H1 (cell line): Measurements from ENCODE around the gene PLOD1. TPM values are rescaled to one million over a fixed set of nuclear protein-coding genes. Genes with fewer than 3 reads are reported as not detected.

Experiments
- CHD1 ChIP-seq: IDR thresholded peaks from 2 replicates; pipeline ENCODE4 v1.6.1; 2012; ENCODE audit warnings: low read depth, low read length, improper control_type of control experiment
- EGR1 ChIP-seq: IDR thresholded peaks from 2 replicates; pipeline ENCODE4 v1.6.1; 2011; ENCODE audit warnings: low read depth, low read length, borderline replicate concordance
- EP300 ChIP-seq, 2 experiments: IDR thresholded peaks; 1 replicate in 1 of 2; 2 replicates in 1 of 2; pipeline ENCODE4 v1.6.1; 2011 to 2012; ENCODE audit warnings: low read depth in 2 of 2, low read length in 2 of 2, mild to moderate bottlenecking in 2 of 2, borderline replicate concordance in 1 of 2, inconsistent platforms in 1 of 2, moderate library complexity in 1 of 2
- NANOG ChIP-seq: IDR thresholded peaks from 2 replicates; pipeline ENCODE4 v1.6.1; 2011; ENCODE audit warnings: low read length, low read depth, mild to moderate bottlenecking, inconsistent platforms; ENCODE audit not compliant: insufficient read depth, poor library complexity, severe bottlenecking
- NRF1 ChIP-seq: IDR thresholded peaks from 2 replicates; pipeline ENCODE4 v1.6.1; 2011; ENCODE audit warnings: mild to moderate bottlenecking, low read depth, low read length, improper control_type of control experiment
- RAD21 ChIP-seq, 2 experiments: IDR thresholded peaks in 1 of 2; conservative IDR thresholded peaks in 1 of 2; 2 replicates each; pipeline ENCODE4 v1.6.1; 2011; ENCODE audit warnings: low read depth in 2 of 2, low read length in 2 of 2, improper control_type of control experiment in 1 of 2, inconsistent platforms in 1 of 2, mild to moderate bottlenecking in 1 of 2, moderate library complexity in 1 of 2
- RXRA ChIP-seq: IDR thresholded peaks from 2 replicates; pipeline ENCODE4 v1.6.1; 2011; ENCODE audit warnings: low read depth, mild to moderate bottlenecking, low read length, moderate library complexity; ENCODE audit not compliant: insufficient read depth
- SP4 ChIP-seq: IDR thresholded peaks from 2 replicates; pipeline ENCODE4 v1.6.1; 2012; ENCODE audit warnings: low read length, inconsistent platforms
- TAF7 ChIP-seq: optimal IDR thresholded peaks from 2 replicates; pipeline ENCODE3; 2011; ENCODE audit warnings: low read depth, mild to moderate bottlenecking, inconsistent platforms, low read length, moderate library complexity, borderline replicate concordance
- ZNF274 ChIP-seq: IDR thresholded peaks from 2 replicates; pipeline ENCODE4 v1.7.0; 2012; ENCODE audit warnings: low read length, borderline replicate concordance; ENCODE audit errors: extremely low read depth
- polyA plus RNA-seq, 7 experiments: library from polyadenylated mRNA; depleted of rRNA in 3 of 7; stranded (reverse) in 5 of 7; unstranded in 2 of 7; fragments of >200 nt in 5 of 7; fragments of 200-250 nt in 2 of 7; gene quantifications; 1 replicate in 5 of 7; 2 replicates in 1 of 7; 4 replicates in 1 of 7; pipeline versions ENCODE4 v1.2.1 to v1.2.3, GENCODE V29; 2011 to 2013; ENCODE audit warnings: missing spikeins in 2 of 7, mixed read lengths in 2 of 7
- total RNA-seq: library from RNA; stranded (reverse); fragmentation: NEBNext Ultra II Directional; extraction: Animal tissue kit (Norgen Biotek cat#: 25700); gene quantifications from 2 replicates; pipeline ENCODE4 v1.2.1, GENCODE V29; 2021
- TF ChIP-seq, protein P1 (sequence below): fragments of 300-600 bp; sonication (generic); IDR thresholded peaks from 2 replicates; pipeline ENCODE4 v1.7.1; 2012; ENCODE audit warnings: low read length, moderate library complexity, mild to moderate bottlenecking, inconsistent platforms; ENCODE audit not compliant: insufficient replicate concordance

Gene PLOD1
- total and polyA plus RNA-seq, 2 of the 8 experiments (the other 6 are each of a cell fraction or from before 2014, with no cell fraction given), result 44.9 to 51.8 TPM

DNA sequence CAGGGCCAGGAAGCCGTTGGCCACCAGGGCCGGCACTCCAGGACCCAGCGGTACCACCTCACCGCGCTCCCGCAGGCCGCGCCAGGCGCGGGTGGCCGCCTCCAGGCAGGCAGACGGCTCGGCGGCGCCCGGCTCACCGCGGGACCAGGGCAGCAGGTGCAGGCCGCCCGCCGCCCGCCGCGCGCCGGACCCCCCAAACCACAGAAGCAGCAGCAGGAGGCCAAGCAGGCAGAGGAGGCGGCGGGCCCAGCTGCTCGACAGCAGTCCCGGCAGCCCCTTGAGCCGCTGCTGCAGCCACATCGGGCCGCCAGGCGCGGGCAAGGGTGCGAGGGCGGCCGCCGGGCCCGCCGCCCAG lies 8.6 kb upstream of the PLOD1 start (continued):
- TF ChIP-seq, protein P1, sequence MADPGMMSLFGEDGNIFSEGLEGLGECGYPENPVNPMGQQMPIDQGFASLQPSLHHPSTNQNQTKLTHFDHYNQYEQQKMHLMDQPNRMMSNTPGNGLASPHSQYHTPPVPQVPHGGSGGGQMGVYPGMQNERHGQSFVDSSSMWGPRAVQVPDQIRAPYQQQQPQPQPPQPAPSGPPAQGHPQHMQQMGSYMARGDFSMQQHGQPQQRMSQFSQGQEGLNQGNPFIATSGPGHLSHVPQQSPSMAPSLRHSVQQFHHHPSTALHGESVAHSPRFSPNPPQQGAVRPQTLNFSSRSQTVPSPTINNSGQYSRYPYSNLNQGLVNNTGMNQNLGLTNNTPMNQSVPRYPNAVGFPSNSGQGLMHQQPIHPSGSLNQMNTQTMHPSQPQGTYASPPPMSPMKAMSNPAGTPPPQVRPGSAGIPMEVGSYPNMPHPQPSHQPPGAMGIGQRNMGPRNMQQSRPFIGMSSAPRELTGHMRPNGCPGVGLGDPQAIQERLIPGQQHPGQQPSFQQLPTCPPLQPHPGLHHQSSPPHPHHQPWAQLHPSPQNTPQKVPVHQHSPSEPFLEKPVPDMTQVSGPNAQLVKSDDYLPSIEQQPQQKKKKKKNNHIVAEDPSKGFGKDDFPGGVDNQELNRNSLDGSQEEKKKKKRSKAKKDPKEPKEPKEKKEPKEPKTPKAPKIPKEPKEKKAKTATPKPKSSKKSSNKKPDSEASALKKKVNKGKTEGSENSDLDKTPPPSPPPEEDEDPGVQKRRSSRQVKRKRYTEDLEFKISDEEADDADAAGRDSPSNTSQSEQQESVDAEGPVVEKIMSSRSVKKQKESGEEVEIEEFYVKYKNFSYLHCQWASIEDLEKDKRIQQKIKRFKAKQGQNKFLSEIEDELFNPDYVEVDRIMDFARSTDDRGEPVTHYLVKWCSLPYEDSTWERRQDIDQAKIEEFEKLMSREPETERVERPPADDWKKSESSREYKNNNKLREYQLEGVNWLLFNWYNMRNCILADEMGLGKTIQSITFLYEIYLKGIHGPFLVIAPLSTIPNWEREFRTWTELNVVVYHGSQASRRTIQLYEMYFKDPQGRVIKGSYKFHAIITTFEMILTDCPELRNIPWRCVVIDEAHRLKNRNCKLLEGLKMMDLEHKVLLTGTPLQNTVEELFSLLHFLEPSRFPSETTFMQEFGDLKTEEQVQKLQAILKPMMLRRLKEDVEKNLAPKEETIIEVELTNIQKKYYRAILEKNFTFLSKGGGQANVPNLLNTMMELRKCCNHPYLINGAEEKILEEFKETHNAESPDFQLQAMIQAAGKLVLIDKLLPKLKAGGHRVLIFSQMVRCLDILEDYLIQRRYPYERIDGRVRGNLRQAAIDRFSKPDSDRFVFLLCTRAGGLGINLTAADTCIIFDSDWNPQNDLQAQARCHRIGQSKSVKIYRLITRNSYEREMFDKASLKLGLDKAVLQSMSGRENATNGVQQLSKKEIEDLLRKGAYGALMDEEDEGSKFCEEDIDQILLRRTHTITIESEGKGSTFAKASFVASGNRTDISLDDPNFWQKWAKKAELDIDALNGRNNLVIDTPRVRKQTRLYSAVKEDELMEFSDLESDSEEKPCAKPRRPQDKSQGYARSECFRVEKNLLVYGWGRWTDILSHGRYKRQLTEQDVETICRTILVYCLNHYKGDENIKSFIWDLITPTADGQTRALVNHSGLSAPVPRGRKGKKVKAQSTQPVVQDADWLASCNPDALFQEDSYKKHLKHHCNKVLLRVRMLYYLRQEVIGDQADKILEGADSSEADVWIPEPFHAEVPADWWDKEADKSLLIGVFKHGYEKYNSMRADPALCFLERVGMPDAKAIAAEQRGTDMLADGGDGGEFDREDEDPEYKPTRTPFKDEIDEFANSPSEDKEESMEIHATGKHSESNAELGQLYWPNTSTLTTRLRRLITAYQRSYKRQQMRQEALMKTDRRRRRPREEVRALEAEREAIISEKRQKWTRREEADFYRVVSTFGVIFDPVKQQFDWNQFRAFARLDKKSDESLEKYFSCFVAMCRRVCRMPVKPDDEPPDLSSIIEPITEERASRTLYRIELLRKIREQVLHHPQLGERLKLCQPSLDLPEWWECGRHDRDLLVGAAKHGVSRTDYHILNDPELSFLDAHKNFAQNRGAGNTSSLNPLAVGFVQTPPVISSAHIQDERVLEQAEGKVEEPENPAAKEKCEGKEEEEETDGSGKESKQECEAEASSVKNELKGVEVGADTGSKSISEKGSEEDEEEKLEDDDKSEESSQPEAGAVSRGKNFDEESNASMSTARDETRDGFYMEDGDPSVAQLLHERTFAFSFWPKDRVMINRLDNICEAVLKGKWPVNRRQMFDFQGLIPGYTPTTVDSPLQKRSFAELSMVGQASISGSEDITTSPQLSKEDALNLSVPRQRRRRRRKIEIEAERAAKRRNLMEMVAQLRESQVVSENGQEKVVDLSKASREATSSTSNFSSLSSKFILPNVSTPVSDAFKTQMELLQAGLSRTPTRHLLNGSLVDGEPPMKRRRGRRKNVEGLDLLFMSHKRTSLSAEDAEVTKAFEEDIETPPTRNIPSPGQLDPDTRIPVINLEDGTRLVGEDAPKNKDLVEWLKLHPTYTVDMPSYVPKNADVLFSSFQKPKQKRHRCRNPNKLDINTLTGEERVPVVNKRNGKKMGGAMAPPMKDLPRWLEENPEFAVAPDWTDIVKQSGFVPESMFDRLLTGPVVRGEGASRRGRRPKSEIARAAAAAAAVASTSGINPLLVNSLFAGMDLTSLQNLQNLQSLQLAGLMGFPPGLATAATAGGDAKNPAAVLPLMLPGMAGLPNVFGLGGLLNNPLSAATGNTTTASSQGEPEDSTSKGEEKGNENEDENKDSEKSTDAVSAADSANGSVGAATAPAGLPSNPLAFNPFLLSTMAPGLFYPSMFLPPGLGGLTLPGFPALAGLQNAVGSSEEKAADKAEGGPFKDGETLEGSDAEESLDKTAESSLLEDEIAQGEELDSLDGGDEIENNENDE, result no peak
- TF ChIP-seq EGR1 (no peak), ZNF274 (no peak), RAD21 (IDR thresholded peaks at IDR 0.05 in 1 of 2, conservative IDR thresholded peaks at IDR 0.05 in 1 of 2; ENCODE audit: low read depth in 2 of 2, low read length in 2 of 2) (no peak), RXRA (no peak), EP300 (IDR thresholded peaks at IDR 0.05; ENCODE audit: borderline replicate concordance in 1 of 2, low read depth in 2 of 2, low read length in 2 of 2) (no peak), NANOG (no peak), SP4 (no peak), CHD1 (no peak), TAF7 (no peak), NRF1 (no peak)
